H1 (cell line): ENCODE results near the gene VSIG10L. TPM values are rescaled to one million over a fixed set of nuclear protein-coding genes. Genes with fewer than 3 reads are reported as not detected.

Experiments
- BCL11A ChIP-seq, 2 experiments: IDR thresholded peaks; one replicate each; pipeline ENCODE4 v1.6.1; 2011; ENCODE audit warnings: low read depth in 2 of 2, low read length in 2 of 2, mild to moderate bottlenecking in 2 of 2
- CBX5 ChIP-seq: fragments of 300-800, 300-1000 bp; sonication (generic); IDR thresholded peaks from 2 replicates; pipeline ENCODE4 v1.7.1; 2016; ENCODE audit warnings: antibody characterized with exemption, low read length, low read depth
- POLR2AphosphoS5 ChIP-seq: IDR thresholded peaks from 2 replicates; pipeline ENCODE4 v1.6.1; 2011; ENCODE audit warnings: low read depth, low read length
- SAP30 ChIP-seq: fragments of 300-600 bp; sonication (generic); IDR thresholded peaks from 2 replicates; pipeline ENCODE4 v1.7.1; 2012; ENCODE audit warnings: low read length, moderate library complexity, mild to moderate bottlenecking, inconsistent platforms; ENCODE audit not compliant: insufficient read depth, insufficient replicate concordance
- SP4 ChIP-seq: IDR thresholded peaks from 2 replicates; pipeline ENCODE4 v1.6.1; 2012; ENCODE audit warnings: low read length, inconsistent platforms
- TCF12 ChIP-seq: IDR thresholded peaks from 2 replicates; pipeline ENCODE4 v1.6.1; 2011; ENCODE audit warnings: low read depth, mild to moderate bottlenecking, low read length
- polyA plus RNA-seq, 7 experiments: library from polyadenylated mRNA; depleted of rRNA in 3 of 7; stranded (reverse) in 5 of 7; unstranded in 2 of 7; fragments of >200 nt in 5 of 7; fragments of 200-250 nt in 2 of 7; gene quantifications; 1 replicate in 5 of 7; 2 replicates in 1 of 7; 4 replicates in 1 of 7; pipeline versions ENCODE4 v1.2.1 to v1.2.3, GENCODE V29; 2011 to 2013; ENCODE audit warnings: missing spikeins in 2 of 7, mixed read lengths in 2 of 7
- total RNA-seq: library from RNA; stranded (reverse); fragmentation: NEBNext Ultra II Directional; extraction: Animal tissue kit (Norgen Biotek cat#: 25700); gene quantifications from 2 replicates; pipeline ENCODE4 v1.2.1, GENCODE V29; 2021

The VSIG10L gene
- total and polyA plus RNA-seq, 2 of the 8 experiments (the other 6 are each of a cell fraction or from before 2014, with no cell fraction given): 10.3 to 10.4 TPM

DNA sequence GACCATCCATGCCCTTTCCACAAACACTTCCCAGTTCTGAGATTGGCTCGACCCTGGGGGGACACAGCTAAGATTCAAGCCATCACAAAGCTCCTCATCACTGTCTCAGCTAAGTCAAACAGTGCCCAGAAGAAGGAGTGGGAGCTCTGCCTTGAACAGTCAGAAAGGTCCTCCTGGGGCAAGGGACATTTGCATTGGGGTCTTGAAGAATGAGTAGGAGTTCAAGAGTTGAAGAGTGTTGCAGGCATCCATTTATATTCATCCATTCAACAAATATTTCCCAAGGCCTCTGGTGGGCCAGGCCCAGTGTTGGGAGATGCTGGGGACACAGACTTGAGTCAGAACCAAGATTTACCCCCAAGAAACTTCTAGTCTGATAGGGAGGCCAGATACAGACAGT is 24.0 kb downstream of the VSIG10L start (continued):
- TF ChIP-seq POLR2AphosphoS5 (no peak), SP4 (no peak), SAP30 (no peak), TCF12 (no peak), CBX5 (no peak), BCL11A (IDR thresholded peaks at IDR 0.05; ENCODE audit: low read depth in 2 of 2, low read length in 2 of 2) (no peak)
